ENCODE measurements around the gene KCNK10. TPM values are rescaled to one million over a fixed set of nuclear protein-coding genes. Genes with fewer than 3 reads are reported as not detected.
"Not testable (repeated sequence)": the region's sequence is repeated elsewhere in the genome, so short reads cannot be mapped to it uniquely, and the experiment has no call there.

KCNK10 gene
- total RNA-seq, 1 donor from 2014 or later, result 18.9 TPM

DNA sequence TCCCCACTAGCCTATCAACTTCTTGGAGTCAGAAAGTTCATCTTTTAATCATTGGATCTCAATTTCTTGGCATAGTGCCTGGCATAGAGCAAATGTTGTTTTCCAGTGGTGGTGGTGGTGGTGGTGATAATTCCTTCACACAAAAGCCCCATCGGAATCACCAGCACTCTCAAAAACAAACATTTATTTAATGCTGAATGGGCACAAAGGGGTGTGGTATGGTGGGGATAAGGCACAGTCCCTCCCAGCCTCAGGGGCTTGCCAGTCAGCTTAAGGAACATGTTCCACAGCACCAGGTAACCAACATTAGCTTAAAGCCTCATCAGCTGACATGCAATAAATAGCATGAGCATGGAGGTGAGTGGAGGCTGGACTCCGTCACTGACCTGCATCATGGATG is 56.6 kb downstream of the KCNK10 start:
- DNase-seq, result no peak

DNA sequence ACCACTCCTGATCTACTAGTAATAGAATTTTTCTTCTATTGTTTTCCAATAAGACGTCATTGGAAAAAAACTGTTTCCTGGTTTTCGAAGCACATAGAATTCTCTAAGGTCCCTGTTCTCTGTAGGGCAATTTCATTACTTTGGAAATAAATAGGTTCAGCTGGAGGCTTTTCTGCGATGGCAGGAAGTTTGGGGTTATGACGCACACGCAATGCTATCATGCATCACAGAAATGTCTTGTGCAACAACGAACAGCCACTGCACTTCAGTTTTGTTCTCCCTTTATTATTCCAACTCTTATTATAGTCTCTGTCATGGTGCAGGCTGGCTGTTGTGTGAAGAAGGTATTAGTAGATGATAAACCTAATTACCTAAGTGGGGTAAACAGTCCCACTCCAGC is 59.0 kb downstream of the KCNK10 start:
- DNase-seq, result no peak

DNA sequence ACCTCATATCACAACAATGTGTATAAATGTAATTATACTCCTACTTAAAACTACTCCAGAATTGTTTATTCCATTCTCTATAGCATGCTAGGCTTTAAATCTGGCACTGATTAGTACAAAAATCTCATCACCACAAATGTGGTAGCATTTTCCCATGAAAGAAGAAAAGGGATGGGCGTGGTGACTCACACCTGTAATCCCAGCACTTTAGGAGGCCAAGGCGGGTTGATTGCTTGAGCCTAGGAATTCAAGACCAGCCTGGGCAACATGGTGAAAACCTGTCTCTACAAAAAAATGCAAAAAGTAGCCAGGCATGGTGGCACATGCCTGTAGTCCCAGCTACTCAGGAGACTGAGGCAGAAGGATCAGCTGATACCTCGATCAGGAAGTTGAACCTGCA is 61.8 kb downstream of the KCNK10 start:
- not testable (repeated sequence) for DNase-seq

DNA sequence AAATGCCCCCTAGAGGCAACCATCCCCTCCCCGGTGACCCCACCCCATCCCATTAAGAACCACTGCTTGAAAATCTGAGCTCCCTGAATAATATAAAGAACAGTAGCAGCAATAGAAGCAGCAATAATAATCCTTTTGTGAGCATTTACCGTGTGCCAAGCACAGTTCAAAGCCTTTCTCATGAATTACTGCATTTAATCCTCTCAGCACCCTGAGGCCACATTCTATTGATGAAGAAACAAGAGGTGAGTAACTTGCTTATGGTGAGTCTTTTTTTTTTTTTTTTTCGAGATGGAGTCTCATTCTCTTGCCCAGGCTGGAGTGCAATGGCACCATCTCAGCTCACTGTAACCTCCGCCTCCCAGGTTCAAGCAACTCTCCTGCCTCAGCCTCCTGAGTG is 65.0 kb downstream of the KCNK10 start:
- no peak for DNase-seq

DNA sequence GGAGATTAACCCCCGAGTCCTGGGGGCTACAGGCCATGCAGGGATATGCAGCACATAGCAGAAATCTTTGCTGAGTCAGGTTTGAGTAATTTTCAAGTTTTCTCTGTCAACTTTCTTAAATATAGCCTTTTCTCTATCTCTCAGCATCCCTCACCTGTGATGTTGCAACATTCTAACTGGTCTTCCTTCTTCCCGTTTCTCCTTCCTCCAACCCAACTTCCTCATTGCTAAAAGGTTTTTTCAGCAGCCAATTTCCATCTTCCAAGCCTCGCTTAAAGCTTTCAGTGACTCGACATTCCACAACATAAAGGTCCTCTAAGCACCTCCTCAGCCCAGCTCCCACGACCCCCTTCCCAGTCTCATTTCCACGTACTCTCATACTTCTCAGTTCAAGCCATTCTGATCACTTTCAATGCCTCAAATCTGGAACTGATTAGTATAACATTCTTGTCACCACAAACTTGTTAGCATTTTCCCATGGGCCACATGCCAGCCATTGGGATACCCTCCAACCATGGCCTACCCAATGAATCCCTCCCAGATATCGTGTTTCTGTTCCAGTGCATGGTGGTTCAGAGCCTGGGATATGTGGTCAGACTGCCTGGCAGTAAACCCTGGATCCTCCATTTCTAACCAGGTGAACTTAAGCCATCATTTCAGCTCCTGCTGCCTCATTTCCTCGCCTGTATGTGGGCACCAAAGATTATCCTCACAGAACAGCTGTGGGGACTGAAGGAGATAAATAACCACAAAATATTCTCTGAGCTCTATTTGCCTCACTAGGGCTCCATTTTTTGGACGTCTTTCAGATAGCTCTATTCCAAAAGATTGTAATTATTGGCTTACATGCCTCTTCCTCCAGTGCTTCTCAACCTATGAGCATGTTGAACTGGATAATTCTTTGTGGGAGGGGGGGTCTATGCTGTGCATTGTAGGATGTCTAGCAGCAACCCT is 65.8 kb downstream of the KCNK10 start:
- no peak for DNase-seq

DNA sequence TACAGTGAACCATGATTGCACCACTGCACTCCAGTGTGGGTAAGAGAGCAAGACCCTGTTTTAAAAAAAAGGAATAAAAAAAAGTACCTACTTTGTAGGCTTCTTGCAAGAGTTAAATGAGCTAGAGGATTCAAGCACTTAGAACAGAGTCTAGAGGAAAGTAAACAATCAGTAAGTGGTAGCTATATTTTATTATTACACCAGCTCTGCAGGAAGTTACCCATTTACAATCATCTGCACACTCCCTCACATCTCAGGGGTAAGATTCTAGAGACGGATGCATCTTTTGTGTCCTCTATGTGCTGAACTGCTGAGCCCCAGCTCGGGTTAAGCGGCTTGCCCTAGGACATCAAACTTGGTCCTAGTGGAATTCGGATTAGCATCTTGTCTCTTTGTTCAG is 67.3 kb downstream of the KCNK10 start:
- no peak for DNase-seq

DNA sequence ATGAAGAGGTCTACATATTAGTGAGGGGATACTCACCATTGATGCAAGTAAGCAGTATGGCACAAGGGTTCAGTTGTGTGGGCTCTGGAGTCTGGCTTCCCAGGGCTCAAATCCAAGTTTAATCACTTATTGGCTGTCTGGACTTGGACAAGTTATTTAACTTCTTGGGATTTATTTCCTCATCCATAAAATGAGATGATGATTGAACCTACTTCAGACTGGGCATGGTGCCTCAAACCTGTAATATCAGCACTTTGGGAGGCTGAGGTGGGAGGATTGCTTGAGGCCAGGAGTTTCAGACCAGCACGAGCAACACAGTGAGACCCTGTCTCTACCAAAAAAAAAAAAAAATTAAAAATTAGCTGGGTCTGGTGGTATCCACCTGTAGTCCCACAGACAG is 67.9 kb downstream of the KCNK10 start:
- no peak for DNase-seq

DNA sequence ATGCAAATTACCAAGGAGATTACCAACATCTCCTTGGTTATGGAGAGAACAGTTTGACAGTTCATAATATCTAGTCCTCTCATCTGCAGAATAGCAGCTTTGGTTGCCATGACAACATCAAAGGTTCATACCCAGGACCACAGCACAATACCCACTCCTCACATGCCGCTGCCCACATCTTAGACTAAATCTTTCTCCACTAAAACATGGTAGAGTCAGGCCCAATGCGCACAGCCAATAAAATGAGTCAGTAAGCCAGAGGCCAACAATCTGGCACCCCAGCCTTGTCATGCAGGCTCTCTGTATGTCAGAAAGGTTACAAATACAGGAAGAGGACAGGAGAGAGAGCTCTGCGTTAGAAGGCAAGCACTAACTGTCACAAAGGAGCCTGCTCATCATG is 70.6 kb downstream of the KCNK10 start:
- DNase-seq, result no peak

DNA sequence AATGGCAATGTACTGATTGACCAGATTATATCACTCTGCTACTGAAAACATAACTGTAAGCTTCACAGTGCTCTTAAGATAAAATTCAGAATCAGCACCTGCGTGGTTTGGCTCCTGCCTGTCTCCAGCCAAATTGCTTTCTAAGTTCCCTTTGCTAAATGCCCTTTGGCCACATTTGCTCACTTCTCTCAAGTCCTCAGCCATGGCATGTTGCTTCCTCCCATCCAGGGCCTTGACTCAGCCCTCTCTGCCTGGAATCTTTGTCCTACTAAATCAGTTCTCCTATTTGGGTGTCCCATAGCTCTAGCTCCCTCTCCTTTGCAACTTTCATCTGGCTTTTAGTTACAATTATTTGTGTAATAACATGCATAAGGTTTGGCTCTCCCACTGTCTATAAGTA is 71.4 kb downstream of the KCNK10 start:
- no peak for DNase-seq

DNA sequence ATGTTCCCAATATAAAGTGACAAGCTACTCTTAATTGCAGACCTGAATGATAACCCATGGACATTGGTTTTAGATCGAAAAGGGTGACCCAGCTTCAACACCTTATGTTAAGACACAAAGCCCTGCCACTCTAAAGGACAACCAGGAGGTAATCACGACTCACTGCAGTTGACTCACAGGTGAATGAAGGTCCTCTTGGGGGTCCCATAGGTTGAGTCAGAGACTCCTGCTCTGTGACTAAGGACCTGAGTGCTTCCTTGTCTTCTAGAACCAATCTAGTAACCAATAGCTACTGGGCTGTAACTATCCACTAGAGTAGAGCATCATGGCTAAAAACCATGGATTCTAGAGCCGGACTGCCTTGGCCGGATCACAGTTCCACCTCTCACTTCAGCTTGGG is 73.8 kb downstream of the KCNK10 start:
- no peak for DNase-seq

DNA sequence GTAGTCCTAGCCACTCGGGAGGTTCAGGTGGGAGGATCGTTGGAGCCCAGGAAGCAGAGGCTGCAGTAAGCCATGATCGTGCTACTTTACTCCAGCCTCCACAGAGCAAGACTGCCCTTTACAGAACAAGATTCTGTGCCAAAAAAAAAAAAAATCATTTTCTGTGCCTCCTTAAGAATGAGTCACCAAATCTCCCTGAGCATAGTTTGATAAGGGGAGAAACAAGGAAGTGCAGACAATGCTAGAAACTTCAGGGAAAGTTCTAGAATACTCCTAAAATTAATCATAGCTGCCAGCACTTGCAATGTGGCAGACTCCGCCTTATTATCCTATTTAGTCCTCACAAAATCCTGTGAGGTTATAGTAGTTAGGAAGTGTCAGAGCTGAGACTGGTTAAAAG is 74.5 kb downstream of the KCNK10 start:
- no peak for DNase-seq

DNA sequence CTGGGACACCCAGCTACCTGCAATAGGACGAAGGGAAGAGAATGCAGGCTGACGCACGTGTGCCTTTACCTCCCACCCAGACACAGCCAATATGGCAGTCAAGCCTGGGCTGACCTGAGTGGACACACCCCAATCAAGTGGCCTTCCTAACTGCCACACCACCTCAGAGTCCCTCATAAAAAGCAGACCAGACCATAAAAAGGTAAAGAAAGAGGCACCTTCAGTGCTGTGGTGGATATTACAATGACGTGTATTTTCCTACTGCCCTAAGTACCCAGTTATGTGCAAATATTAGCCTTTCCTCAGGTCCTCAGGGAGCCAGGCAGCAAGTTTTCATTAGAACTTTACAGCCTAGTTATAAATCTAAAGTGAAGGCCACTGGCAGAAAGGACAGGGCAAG is 75.8 kb downstream of the KCNK10 start:
- no peak for DNase-seq

DNA sequence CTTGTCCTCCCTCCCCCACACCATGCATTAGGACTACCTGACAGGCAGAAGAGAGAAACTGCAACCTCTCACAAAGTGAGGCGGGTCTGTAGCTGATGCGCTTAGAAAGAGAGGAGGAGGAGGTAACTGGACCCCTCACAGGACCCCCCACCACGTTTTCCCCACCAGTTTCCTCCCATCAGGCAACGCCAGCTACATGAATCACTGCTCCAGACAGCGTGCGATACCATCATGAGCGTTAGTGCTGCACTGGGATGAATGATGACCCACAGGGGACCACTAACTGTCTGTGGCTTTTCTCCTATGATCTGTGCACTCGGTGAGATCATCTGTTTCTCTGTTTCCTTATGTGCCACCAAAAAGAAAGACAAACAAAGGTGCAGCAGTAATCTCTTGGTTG is 77.7 kb downstream of the KCNK10 start:
- no peak for DNase-seq

DNA sequence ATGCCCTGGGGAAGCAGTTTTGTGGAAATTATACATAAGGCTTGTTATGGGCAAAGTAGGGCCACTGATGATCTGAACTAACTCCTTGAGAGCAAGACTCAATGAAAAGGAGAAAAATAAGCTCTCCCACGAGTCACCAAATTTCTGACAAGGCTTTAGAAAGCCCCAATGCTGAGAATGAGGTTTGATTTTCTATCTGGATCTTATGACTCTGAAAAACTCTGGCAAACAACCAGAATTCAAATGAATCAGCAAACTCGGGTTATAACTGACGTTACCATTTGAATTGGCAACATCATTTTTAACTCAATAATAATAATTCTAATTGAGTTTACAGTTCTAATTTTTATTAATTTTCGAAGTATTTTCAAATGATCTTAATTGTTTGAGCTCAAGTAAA is 79.1 kb downstream of the KCNK10 start:
- no peak for DNase-seq

DNA sequence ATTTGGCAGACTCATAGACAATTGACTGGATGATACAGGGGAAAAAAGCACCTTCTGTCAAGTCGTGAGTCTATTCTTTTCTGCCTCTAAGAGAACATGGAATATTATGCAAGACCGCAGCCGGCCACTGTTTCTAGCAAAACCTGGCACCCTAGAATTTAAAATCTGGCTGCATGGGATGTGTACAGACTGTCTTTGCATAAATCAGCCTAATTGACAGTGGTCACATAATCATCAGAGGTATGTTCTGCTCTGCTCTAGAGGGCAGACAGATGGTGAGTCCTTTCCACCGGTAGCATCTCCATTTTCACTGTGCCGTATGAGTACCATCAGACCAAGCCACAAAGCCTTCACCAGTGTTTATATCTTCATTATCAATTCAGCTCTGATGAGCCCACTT is 80.6 kb downstream of the KCNK10 start:
- DNase-seq, result peak; percentile 16

DNA sequence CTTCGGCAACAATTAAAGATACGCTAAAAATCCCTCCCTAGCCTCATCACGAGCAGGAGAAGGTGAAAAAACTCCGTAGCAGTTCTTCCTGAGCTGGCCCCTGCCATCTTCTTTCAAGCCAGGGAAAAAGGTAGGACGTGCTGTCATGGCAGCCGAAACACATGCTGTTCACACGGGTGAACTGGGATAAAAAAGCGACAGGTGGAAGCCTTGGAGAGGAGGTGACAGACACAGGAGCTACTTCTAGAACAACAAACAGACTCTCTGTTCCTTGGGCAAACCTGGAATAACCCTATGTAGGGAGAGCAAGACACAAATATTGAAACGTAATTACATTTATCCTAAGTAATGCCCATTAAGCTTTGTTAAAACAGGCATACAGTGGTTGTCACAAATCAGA is 81.3 kb downstream of the KCNK10 start:
- DNase-seq, result no peak

DNA sequence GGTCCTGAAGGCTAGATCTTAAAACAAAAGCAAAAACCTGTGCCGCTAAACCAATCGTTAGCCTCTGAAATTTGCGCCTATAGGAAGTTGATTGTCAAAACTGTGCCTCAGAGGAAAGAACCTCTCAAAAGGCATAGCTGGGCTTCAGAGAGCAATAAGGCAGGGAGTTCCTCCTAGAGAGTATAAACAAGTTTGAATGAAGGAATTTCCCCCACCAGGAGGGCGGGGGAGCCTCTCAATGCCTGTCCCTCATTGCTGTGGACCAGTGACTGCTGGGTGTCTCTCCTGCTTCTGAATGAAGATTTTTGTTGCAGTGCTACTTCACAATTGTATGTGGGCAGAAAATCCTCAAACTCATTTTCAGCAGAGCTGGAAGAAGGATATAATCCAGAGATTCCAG is 88.6 kb downstream of the KCNK10 start:
- DNase-seq, result no peak

DNA sequence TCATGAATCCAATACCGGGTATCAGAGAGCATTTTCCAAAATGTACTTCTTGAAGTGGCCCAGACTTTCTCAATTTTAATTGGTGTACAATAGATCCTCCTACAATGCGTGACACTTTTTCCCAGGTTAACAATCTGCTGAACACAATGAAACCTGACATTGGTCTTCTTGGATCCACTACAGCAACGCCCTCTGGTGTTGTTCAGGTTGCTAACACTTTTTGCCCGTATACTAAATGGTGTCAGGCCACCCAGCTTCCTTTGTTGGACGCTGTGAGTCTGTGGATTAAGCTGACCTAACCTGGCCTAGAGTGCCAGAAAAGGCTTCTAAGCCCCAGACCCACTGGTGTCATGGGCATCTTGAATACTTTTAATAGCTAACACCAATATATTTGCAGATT is 89.2 kb downstream of the KCNK10 start:
- no peak for DNase-seq

DNA sequence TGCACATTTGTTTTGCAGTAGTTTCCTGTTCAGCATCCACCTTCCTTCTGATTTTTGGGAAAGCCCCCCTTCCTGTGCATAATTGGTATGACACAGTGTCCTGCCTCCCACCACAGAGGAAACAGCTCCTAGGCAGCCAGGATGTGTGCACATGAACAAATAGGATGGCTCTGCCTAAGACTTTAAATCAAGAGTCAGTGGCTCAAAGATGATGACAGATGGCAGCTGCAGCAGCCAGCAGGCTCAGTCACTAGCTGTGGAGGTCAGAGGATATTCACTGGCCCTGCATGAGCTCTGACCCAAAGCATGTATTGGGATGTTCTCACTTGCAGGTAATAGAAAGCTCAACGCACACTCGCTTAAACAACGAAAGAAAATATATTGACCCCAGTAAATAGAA is 90.3 kb downstream of the KCNK10 start:
- DNase-seq, result no peak

DNA sequence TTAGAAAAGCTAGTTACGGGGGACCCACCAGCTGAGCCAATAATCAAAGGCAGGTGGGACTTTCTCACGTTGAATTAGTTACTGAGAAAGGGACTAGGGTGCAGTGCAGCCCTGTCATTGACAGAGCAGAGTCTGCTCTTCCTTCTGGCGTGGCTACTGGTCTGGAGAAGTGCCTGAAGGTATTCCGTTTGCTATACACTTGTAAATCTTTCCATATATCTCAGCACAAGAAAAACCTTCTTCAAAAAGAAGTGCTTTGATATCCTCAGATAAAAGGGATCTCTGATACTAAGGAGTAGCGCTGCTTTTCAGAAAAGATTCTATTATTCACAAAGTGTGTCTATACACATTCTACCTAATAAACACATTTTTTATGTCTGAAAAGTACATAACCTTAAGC is 91.5 kb downstream of the KCNK10 start:
- no peak for DNase-seq

DNA sequence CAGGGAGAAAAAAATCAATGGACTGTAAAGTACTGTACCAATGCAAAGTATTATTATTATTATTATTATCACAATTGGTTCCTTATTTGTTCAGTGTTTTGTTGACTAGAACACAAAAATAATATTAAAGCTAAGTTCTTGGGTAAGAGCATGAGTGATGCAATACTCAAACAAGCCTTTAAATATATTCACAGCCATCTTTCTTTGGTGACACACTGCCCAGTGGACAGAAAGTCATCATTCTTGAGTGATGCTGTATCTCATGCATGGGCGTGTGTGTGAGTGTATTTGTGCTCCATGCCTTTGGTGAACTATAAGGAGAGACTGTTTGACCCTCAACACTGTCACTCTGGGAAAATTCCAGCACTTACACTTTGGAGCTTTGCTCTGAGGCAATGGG is 93.6 kb downstream of the KCNK10 start:
- DNase-seq, result no peak

DNA sequence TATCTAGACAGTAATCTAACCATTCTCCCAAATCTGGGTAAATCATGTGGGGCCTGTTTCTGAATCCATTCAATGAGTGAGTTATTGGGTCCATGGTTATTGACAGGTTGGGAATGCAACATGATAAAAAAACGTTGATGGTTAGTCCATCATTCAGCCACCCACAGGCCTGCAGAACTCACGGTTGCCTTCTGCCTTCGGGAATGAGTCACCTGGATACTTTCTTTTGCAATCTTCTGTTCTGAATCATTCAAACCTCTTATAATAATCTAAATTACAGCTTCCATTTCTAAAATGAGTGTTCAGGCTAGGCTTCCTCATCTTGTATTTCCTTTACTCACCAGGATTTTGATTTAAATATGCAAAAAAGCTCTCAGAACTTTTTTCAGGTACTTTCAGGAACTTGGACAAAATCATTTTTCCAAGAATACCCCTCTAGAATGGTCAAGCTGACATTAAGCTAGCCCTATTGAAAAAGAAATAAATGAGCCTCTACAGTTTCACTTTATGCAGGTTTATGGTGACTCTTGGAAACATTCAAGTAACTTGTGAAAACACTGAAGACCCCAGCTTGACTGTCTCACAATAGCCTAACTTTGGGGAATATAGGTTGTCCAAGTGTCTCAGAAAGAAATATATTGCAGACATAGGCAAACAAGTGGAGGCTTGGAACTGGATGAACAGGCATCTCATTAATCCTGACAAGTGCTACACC is 94.4 kb downstream of the KCNK10 start:
- no peak for DNase-seq

DNA sequence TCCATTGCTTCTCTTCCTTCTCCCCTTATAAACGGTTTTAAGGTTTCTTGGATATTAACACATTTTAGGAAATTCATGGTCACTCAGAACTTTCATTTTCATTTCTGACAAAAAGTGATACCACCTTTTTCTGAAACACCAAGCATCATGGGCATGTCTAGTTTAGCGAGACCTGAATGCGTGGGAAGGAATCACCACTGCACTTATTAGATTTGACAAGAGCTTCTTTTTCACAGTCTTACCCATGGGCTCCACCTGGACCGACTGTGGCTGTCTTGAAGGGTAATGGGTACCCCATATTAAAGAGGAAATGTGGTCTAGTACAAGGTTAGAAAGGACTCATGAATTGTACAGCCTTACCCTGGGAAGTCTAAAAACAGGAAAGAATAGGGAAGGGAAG is 95.4 kb downstream of the KCNK10 start:
- DNase-seq, result no peak

DNA sequence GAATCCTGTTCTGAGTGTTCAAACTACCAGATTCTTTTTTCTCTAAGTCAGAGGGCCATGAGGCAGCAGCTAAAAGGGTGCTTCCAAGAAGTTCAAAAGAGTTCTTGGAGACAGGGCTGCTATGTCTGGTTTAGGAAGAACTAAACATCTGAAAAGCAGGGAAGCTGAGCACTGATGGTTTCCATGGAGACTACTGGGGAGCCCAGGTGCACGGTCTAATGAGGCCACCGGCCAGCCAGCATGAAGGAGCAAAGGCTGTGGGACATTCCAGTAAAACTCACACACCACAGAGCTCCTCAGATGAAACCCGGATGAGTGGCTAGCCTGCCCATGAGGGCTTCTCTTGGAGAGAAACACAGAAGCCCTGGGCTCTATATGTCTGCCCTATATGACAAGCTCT is 97.3 kb downstream of the KCNK10 start:
- DNase-seq, result no peak
